OCI-M2 (cell line): ENCODE results near the gene PRKAR2A.
A peak's percentile ranks its signal among the peaks of the same experiment; 100 is the strongest.

ENCODE experiments used
- DNase-seq: peaks from one replicate; lab custom pipeline; 2025; ENCODE audit not compliant: unreplicated experiment; lab: John Stamatoyannopoulos, UW

PRKAR2A gene

DNA sequence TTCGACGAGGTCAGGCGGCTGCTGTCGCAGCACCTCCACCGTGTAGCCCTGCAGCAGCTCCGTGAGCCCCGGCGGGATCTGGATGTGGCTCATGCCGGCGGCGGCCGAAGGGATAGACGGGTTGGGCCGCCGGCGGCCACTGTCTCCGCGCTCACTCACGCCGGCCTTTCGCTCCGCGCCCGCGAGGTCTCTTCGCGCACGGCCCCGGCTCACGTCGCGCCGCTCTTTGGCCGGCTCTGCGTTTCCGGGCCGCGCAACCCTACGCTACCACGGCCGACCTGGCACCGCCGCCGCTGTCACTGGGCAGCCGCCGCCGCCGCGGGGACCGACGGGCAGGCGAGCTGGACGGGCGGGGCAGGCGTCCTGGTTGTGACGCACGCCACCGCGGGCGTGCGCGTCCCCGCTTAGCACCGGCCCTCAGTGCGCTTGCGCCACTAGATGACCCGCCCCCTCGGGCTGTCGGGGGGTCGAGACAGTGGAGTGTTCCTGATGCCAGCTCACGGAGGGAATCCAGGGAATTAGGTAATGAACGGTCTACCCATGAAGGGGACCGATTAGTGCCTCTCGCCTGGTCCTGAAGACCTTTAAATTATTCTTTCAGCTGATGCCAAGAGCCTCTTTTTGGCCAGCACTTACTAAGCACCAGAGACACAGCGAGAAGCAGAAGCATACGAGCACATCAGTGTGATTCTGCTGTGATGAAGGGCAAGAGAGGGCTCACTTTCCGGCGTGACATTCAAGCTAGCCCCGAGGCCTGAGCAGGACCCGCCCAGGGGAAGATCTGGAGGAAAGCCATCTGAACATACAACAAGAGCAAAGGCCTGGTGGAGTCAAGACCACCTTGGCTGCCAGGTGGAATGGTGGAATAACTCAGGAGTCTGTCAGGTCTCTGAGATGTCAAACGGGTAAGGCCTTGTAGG, at the start of gene PRKAR2A:
PRKAR2A (minus strand) TSS at position 371 of the 920 bp plus-strand sequence; CDS start at position 93, 278 bp downstream.
- peak; percentile 72 for DNase-seq

DNA sequence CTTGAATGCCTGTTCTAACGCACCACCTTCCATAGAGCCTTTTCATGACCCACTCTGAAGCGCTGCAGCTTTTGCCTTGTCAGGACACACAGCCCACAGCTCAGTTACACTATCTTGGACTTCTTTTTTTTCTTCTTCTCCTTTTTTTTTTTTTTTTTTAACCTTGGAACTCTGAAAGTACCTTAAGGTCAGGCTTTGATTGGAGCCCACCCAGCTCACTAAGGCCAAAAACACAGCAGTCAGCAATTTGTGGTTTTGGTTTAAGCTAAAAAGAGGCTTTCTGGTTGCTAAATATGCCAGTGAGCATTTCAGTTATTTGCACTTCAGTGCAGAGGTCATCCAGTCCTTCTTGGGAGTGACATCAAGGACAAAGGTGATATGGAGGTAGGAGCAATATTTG, 49.3 kb upstream of the PRKAR2A start:
- DNase-seq, result no peak

DNA sequence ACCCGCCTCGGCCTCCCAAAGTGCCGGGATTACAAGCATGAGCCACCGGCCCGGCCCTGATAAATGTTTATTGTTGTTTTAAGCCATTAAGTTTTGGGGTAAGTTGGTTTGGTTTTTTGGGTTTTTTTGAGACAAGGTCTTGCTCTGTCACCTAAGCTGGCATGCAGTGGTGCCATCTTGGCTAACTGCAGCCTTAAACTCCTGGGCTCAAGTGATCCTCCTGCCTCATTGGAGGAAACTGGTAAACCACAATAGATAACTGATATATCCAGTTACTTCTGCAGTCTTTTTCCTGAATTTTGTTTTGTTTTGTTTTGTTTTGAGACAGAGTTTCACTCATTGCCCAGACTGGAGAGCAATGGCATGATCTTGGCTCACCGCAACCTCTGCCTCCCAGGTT, 46.8 kb upstream of the PRKAR2A start:
- no peak for DNase-seq

DNA sequence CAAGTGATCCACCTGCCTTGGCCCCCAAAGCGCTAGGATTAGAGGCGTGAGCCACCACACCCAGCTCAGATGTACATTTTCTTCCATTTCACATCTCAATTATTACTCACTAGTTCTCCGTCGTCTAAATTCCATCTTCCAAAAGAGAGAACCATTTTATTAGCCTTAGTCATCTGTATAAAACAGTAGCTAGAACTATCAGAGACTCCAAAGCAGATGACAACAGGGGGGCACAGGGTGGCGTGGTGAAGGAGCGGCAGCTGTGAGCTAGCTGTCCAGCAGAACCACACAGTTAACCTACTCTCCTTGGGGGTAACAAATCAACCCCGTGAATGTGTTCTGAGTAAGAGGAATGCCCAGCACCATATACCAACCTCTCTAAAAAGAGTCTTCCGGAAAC, 43.9 kb upstream of the PRKAR2A start:
- DNase-seq, result no peak

DNA sequence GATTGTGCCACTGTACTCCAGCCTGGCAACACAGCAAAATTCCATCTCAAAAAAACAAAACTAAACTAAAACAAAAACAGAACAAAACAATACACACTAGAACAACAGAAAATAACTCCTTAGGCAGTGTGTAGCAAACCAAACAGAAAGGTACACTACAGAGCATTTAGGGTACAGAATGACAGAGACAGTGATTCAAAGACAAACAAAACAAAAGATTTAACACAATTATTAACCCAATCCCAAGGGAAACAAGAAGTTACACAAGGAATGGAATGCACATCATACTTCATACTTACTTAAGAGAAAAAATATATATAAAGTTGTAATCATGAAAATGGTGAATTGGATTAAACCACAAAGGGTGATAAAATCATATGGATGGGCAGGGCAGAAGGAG, 38.1 kb upstream of the PRKAR2A start:
- no peak for DNase-seq

DNA sequence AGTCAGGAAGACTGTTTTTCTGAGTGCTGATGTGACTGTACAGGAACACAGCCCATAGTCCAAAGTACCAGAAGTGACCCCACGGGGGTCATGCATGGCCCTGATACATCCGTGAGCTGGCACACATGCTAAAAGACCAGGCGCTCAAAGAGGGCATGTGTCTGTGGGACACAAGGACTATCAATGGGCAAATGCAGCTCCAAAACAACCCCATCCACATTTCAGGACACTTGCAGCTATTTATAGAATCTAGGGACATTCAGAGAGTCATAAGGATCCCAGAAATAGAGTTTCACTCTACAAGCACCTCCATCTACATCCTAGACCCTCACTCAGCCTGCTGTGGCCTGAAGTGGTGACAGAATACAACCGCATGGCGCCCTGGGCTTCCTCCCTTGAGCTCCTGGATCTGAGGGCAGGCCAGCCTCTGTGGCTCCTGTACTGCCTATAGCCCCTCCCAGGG, 34.0 kb upstream of the PRKAR2A start:
- DNase-seq, result no peak

DNA sequence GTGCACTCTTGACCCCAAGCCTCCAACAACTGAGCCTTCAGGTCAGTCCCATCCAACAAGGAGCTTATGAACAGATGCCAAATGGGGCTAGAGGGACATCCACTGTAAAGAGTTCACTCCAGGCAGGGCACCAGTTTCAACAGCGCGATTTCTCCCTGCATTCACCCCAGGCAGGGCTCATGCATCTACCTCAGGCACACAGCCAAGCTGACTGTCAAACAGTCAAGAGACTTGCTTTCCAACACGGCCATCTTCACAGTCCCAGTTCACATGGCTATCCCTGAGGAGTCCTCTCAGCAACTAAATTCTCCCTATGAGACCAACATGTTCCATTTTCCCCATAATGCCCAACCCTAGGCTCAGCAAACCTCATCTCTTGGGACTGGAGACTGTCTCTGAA, 33.3 kb upstream of the PRKAR2A start:
- no peak for DNase-seq

DNA sequence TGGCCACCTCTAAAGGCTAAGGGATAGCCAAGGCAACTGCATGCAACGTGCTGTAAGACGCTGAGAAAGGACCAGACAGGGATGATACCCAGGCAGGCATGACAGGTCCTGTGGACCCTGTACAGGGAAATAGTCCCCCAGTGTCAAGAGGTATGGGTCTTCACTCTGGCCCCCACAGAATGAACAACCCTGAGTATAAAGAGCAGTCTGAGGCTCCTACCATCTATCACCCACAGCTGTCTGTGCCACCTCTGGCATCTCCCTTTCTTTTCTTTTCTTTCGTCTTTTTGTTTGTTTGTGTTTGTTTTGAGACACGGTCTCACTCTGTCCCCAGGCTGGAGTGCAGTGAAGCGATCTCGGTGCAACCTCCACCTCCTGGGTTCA, 32.3 kb upstream of the PRKAR2A start:
- DNase-seq, result no peak

DNA sequence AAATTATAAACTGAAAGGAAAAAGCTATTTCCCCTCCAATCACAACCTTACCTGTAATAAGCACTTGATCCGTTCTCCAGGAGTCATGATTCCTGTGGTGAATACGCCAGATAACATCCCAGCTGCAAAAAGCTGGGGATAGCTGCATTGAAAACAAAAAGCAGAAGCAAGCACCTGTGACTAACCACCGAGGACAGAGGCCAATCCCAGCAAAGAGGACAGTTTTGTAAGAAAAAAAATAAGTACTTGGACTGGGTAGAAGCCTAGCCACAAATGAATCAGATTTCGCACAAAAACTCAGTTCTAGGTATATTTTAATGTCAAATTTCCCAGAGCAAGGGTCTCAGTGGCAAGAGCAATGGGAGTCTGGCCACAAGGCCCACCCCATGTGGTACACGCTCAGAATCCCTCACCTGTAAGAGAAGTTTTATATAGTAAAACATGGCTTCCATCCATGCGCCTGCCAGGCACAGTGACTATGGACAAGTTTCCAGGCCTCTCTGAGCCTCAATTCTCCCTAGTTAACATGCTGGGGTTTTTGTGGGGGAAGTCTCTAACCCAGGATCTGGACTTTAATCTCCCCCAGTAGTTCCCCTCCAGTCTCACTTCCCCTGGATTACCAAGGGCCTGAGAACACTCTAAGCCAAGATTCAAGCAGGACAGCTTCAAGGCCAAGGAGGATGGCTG, 31.8 kb upstream of the PRKAR2A start:
- no peak for DNase-seq

DNA sequence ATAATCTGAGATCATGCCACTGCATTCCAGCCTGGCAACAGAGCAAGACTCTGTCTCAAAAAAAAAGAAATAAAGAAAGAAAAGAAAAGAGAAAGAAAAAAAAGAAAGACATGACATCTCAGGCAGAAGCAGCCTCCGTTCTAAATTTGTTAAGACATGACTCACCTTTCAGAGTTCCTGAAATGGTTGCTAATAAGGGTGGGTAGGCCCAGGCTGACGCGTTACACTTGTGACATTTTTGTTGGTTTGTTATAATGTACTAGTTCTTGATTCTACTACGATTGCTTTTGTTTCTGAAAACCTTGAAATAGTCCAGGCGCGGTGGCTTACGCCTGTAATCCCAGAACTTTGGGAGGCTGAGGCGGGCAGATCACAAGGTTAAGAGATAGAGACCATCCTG, 30.0 kb upstream of the PRKAR2A start:
- DNase-seq, result no peak

DNA sequence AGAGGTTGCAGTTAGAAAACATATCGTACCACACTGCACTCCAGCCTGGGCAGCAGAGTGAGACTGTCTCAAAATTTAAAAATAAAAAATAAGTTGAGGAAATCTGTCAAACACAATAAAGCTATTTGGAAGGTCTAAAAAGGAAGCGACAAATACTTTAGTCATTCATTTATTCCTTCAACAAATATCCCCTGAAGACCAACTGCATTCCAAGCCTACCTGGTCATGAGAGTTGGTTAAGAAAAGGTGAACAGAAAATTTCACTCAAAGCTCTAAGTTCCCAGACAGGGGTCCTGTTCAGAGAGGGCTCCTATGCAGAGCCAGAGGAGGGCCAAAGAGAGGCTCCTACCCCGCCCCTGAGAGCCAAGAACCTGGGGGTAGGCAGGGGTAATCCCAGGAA, 15.4 kb upstream of the PRKAR2A start:
- no peak for DNase-seq

DNA sequence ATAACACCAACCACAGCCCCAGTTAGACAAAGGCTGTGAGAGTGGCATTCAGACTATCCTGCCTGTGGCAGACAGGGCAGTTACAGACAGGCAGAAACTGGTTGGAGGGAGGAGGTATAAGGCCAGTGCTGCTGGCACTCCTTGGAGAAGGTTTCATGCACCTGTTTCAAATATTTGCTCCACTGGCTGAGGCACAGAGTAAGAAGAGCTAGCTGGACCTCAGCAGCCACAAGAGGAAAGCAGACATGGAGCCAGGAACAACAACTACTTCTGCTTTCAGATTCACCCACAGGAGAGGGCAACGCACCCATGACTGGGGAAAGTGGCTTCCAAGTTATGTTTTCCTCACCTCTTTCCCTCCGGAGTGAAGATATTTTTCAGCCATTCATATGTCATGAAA, 11.5 kb upstream of the PRKAR2A start:
- DNase-seq, result no peak

DNA sequence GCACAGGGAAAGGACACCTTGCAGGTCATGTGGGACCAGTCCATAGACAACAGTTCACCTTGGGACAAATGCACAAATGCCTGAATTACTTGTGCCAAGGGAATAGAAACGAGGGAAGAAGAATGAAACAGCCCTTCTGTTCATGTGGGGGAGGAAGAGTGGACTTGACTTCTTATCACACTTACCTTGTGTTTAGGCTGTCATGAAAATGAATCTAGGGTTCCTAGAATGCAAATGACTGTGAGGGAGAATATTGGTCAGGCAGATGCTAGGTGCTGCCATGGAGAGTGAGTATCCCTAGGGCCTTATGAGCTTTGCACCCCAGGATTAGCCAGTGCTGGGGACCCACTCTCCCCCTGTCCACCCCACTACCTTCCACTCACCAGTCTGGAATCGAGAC, 11.0 kb upstream of the PRKAR2A start:
- DNase-seq, result no peak

DNA sequence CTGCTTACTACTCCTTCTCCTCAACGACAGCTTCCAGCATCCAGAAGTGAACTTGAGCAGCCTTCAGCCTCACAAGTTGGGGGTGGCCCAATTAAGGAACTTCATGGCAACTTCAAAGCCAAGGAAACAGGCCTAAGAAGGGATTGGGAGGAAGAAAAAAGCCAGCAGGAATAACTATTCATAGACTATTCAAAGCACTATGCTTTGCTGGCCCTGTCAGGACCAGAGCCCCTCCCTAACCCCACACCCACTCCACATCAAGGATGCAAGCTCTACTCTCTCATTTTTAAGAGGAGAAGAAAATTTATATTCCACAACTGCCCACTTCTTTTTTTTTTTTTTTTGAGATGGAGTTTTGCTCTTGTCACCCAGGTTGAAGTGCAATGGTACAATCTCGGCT, 10.0 kb upstream of the PRKAR2A start:
- no peak for DNase-seq

DNA sequence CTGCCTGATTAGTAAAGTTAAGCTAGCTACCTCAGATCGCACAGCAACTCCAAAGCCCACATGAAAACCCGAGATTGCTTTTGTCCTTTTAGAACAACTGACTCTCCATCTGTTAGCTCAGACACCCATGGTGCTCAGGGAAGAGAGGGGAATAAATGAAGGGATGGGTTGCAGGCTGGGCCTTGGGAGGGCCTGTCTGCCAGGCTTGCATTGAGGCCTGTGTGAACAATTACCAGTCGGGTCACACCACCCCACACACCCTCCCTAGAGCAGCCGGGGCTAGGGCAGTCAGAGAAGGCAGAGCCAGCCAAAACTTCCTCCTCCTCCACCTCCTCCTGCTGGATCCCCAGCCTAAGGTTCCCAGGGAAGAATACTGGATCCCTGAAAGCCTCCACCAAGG, 8.8 kb upstream of the PRKAR2A start:
- DNase-seq, result no peak

DNA sequence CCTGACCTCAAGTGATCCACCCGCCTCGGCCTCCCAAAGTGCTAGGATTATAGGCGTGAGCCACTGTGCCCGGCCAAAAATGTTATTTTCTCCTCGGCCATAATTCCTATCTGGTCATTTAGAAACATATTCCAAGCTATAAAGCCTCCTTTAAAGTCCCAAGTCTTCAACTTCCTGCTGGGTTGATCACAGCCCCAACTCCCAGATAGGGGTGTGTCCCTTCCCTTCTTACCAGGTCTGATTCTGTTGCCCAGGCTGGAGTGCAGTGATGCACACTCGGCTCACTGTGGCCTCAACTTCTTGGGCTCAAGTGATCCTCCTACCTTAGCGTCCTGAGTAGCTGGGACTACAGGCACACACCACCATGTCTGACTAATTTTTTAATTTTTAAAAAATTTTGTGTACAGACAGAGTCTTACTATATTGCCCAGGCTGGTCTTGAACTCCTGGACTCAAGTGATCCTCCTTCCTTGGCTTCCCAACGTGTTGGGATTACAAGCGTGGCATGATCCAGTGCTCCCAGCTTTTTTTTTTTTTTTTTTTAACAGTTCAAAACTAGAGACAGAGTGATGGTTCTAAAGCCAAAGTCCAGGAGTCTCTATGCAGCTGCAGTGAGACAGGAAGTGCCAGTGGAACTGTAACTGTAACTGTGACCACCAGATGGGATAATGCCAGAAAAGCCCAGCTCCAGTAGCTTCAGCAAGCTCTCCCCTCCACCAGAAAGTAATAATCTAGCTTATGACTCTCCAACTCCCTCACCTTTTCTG, 8.2 kb upstream of the PRKAR2A start:
- DNase-seq, result no peak

DNA sequence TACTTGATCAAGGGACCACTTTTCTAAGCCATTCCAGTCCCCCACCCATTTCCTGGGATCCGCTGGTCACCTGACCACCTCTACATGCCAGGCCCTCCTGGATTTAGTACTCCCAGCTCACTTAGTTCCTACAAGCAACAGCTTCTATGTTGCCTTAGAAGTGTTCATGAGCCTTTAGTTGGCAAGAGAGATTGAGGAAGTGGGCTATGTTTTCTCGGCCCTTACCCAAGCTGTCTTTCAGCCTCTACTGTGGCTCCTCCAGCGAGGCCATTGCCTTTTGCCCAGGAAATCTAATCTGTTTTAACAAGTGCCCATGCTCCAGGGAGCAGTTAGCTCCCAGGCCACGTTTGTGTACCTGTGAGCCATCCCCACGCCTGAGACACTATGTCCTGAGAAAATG, 4.5 kb upstream of the PRKAR2A start:
- no peak for DNase-seq

DNA sequence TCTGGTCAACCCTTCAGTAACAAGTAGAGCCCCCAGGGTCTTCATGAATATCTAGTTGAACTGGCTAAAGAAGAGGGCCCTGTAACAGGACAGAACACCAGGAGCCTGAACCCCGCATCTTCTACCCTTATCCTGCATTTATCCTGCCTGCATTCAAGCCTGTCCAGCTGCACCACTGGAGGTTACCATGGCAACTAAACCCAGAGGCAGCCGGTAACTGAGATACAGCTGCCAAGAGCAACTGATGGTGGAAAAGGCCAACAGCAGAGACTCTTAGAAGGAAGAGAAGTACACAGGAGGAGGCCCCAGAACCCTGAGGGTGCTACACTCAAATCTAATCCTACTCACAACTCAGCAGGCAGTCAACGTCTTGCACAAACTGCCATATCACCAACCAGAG, 3.7 kb upstream of the PRKAR2A start:
- no peak for DNase-seq

DNA sequence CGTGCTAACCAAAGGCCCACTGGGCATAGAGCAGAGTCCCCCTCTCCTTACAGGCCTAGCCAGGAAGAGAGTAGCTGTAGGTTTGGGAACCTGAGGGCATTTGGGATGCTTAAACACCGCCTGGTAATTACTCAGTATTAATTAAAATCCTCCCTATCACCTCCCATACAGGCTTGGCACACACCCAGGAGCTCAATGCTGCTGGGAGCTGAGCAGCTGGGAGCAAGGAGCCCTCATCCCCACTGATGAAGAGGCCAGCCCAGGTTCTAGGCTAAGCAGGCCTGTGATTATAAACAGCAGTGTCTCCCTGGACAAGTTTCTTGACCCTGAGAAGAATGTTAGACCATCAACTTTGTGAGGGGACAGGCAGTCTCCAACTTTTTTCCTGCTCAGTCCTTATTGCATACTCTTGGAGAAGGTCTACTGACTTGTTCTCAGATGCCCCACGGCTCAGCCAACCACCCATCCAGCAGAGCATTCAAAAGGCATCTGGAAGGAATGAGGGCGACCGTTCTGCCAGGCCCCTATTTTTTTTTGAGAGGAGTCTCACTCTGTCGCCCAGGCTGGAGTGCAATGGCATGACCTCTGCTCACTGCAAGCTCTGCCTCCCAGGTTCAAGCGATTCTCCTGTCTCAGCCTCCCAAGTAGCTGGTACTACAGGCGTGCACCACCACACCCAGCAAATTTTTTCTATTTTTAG, 1.3 kb upstream of the PRKAR2A start:
- no peak for DNase-seq

DNA sequence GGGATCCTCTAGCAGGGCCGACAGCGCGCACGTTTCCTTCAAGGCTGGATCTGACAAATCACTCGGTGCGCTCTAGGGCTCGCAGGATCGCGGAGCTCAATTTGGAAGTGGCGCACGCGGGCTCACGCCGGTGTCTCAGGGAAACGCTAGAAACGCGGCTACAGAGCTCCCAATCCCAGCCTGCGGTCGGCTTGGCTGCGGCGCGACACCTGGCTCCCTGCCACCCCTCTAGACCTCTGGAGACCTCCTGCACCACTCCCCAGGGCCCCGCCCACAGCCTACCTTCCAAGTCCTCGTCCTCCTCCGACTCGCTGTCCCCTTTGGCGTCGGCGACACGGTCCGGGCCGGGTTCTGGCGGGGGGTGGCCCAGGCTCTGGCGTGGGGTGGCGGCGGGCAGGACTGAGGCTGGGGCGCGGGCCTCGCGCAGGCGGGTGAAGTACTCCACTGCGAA, 596 bp downstream of the PRKAR2A start:
- DNase-seq, result no peak

DNA sequence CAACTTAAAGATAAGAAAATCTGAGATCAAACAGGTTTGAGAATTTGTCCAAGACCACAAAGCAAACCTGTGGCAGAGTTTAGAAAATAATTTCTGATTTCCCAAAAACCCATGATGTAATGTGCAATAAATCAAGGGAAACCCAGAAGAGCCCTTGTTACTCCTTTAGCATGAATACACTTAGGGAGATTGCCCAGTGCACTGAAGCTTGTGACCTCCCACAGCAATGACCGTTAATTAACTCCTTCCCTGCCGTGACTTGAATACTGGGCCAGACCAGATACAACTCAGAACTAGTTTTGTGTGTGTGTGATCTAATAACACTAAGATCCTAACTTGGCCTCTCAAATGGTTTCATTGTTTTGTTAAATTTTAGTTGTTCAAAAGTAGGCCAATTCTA, 2.5 kb downstream of the PRKAR2A start:
- no peak for DNase-seq
